Measurements from ENCODE around the gene CPB1.

CPB1 gene

GRCh38 chr3:148829926-148830325 is 2.3 kb downstream of the CPB1 start:
- Histone ChIP-seq H3K79me2 (ENCODE audit: insufficient read depth, low read length) (no peaks in the 10 kb centered on the region), H4K20me1 (ENCODE audit: insufficient read depth, low read length) (no peaks in the 10 kb centered on the region), H3K9ac (ENCODE audit: low read depth, low read length) (no peak overlapping the region), H3K4me3 (ENCODE audit: low read depth in 1 of 2, low read length in 2 of 2) (no peak overlapping the region), H3K4me2 (ENCODE audit: insufficient read depth, low read length) (no peak overlapping the region), H2AFZ (ENCODE audit: low read depth, low read length) (no peak overlapping the region), H3K36me3 (ENCODE audit: insufficient read depth, low read length) (no peaks in the 10 kb centered on the region), H3K4me1 (ENCODE audit: insufficient read depth, low read length) (no peaks in the 10 kb centered on the region), H3K9me3 (ENCODE audit: insufficient read depth, low read length, severe bottlenecking) (no peaks in the 10 kb centered on the region), H3K27me3 (ENCODE audit: insufficient read depth, low read length, poor library complexity) (no peaks in the 10 kb centered on the region), H3K27ac (ENCODE audit: low read length) (no peak overlapping the region)
- ATAC-seq (ENCODE audit: insufficient read depth, low read depth) (no peak), DNase-seq (no peak)
- TF ChIP-seq EZH2 (IDR thresholded peaks at IDR 0.05; ENCODE audit: borderline replicate concordance, low read depth, low read length, severe bottlenecking) = no peak
- TF ChIP-seq CTCF (IDR thresholded peaks at IDR 0.05; ENCODE audit: borderline replicate concordance, extremely low read depth, low read length, poor library complexity, severe bottlenecking) = no peak

- no peaks in the 10 kb centered on the region for H4K20me1 ChIP-seq (ENCODE audit: insufficient read depth, low read length)
- no peak for ATAC-seq (ENCODE audit: insufficient read depth, low read depth)
- no peak overlapping the region for H3K4me3 ChIP-seq (ENCODE audit: low read depth in 1 of 2, low read length in 2 of 2)
- DNase-seq = no peak
- H3K9ac ChIP-seq (ENCODE audit: low read depth, low read length) = no peak overlapping the region
- H3K4me1 ChIP-seq (ENCODE audit: insufficient read depth, low read length) = no peaks in the 10 kb centered on the region
- H3K79me2 ChIP-seq (ENCODE audit: insufficient read depth, low read length) = no peaks in the 10 kb centered on the region
- H3K4me2 ChIP-seq (ENCODE audit: insufficient read depth, low read length) = no peak overlapping the region
- H2AFZ ChIP-seq (ENCODE audit: low read depth, low read length) = no peak overlapping the region
- H3K27ac ChIP-seq (ENCODE audit: low read length) = no peak overlapping the region
- H3K9me3 ChIP-seq (ENCODE audit: insufficient read depth, low read length, severe bottlenecking) = no peaks in the 10 kb centered on the region
- TF ChIP-seq CTCF (IDR thresholded peaks at IDR 0.05; ENCODE audit: borderline replicate concordance, extremely low read depth, low read length, poor library complexity, severe bottlenecking) (no peak), EZH2 (IDR thresholded peaks at IDR 0.05; ENCODE audit: borderline replicate concordance, low read depth, low read length, severe bottlenecking) (no peak)
- H3K36me3 ChIP-seq (ENCODE audit: insufficient read depth, low read length) = no peaks in the 10 kb centered on the region
- no peaks in the 10 kb centered on the region for H3K27me3 ChIP-seq (ENCODE audit: insufficient read depth, low read length, poor library complexity)
These were observed 5.6 kb downstream of the CPB1 start for GRCh38 chr3:148833223-148833622.

- TF ChIP-seq EZH2 (IDR thresholded peaks at IDR 0.05; ENCODE audit: borderline replicate concordance, low read depth, low read length, severe bottlenecking) (no peak), CTCF (IDR thresholded peaks at IDR 0.05; ENCODE audit: borderline replicate concordance, extremely low read depth, low read length, poor library complexity, severe bottlenecking) (no peak)
- no peak for DNase-seq
These were observed 12.2 kb downstream of the CPB1 start for GRCh38 chr3:148839805-148840204.

GRCh38 chr3:148840451-148840850 is 12.8 kb downstream of the CPB1 start:
- H3K4me1 ChIP-seq (ENCODE audit: insufficient read depth, low read length) = no peaks in the 10 kb centered on the region
- H3K4me3 ChIP-seq (ENCODE audit: low read depth in 1 of 2, low read length in 2 of 2) = no peak overlapping the region
- no peaks in the 10 kb centered on the region for H3K9me3 ChIP-seq (ENCODE audit: insufficient read depth, low read length, severe bottlenecking)
- no peak overlapping the region for H3K27ac ChIP-seq (ENCODE audit: low read length)
- H3K4me2 ChIP-seq (ENCODE audit: insufficient read depth, low read length) = no peak overlapping the region
- no peaks in the 10 kb centered on the region for H3K27me3 ChIP-seq (ENCODE audit: insufficient read depth, low read length, poor library complexity)
- no peak overlapping the region for H3K9ac ChIP-seq (ENCODE audit: low read depth, low read length)
- no peaks in the 10 kb centered on the region for H4K20me1 ChIP-seq (ENCODE audit: insufficient read depth, low read length)
- H3K79me2 ChIP-seq (ENCODE audit: insufficient read depth, low read length) = no peaks in the 10 kb centered on the region
- no peak overlapping the region for H2AFZ ChIP-seq (ENCODE audit: low read depth, low read length)
- no peaks in the 10 kb centered on the region for H3K36me3 ChIP-seq (ENCODE audit: insufficient read depth, low read length)
- no peak for ATAC-seq (ENCODE audit: insufficient read depth, low read depth)
- TF ChIP-seq CTCF (IDR thresholded peaks at IDR 0.05; ENCODE audit: borderline replicate concordance, extremely low read depth, low read length, poor library complexity, severe bottlenecking) = no peak
- no peak for TF ChIP-seq EZH2 (IDR thresholded peaks at IDR 0.05; ENCODE audit: borderline replicate concordance, low read depth, low read length, severe bottlenecking)
- no peak for DNase-seq

More at GRCh38 chr3:148839805-148840204, 12.2 kb downstream of the CPB1 start:
- Histone ChIP-seq H3K36me3 (ENCODE audit: insufficient read depth, low read length) (no peaks in the 10 kb centered on the region), H3K9ac (ENCODE audit: low read depth, low read length) (no peak overlapping the region), H3K27me3 (ENCODE audit: insufficient read depth, low read length, poor library complexity) (no peaks in the 10 kb centered on the region), H3K4me1 (ENCODE audit: insufficient read depth, low read length) (no peaks in the 10 kb centered on the region), H3K4me3 (ENCODE audit: low read depth in 1 of 2, low read length in 2 of 2) (no peak overlapping the region), H3K9me3 (ENCODE audit: insufficient read depth, low read length, severe bottlenecking) (no peaks in the 10 kb centered on the region), H3K27ac (ENCODE audit: low read length) (no peak overlapping the region), H2AFZ (ENCODE audit: low read depth, low read length) (no peak overlapping the region), H4K20me1 (ENCODE audit: insufficient read depth, low read length) (no peaks in the 10 kb centered on the region), H3K4me2 (ENCODE audit: insufficient read depth, low read length) (no peak overlapping the region), H3K79me2 (ENCODE audit: insufficient read depth, low read length) (no peaks in the 10 kb centered on the region)
- no peak for ATAC-seq (ENCODE audit: insufficient read depth, low read depth)

Data from DND-41 (cell line).